Ectodermal cell (in vitro differentiated cells): ENCODE results near the gene NHSL2.

Source experiments
- H3K27ac ChIP-seq: 2 replicates; pipeline ENCODE4 v1.7.0; 2013; ENCODE audit warnings: mild to moderate bottlenecking, low read depth, low read length; ENCODE audit not compliant: insufficient read depth, poor library complexity, severe bottlenecking
- H3K27me3 ChIP-seq: 2 replicates; pipeline ENCODE4 v1.7.0; 2013; ENCODE audit warnings: mild to moderate bottlenecking, low read length; ENCODE audit not compliant: insufficient read depth, control insufficient read depth, poor library complexity, severe bottlenecking
- H3K36me3 ChIP-seq: one replicate; pipeline ENCODE4 v1.7.0; 2013; ENCODE audit warnings: low read length; ENCODE audit not compliant: control insufficient read depth, insufficient read depth
- H3K4me1 ChIP-seq: one replicate; pipeline ENCODE4 v1.7.0; 2013; ENCODE audit warnings: low read length; ENCODE audit not compliant: control insufficient read depth, insufficient read depth
- H3K4me3 ChIP-seq: 2 replicates; pipeline ENCODE4 v1.7.0; 2013; ENCODE audit warnings: low read depth, low read length, control low read depth; ENCODE audit not compliant: insufficient read depth
- H3K9me3 ChIP-seq: 2 replicates; pipeline ENCODE4 v1.7.0; 2013; ENCODE audit warnings: mild to moderate bottlenecking, low read length, moderate library complexity; ENCODE audit not compliant: control insufficient read depth
- WGBS, 2 experiments: methylation state at CpG; one replicate each; pipeline ENCODE4 v1.1.7; 2013; ENCODE audit warnings: missing lambda C conversion rate in 2 of 2; 5-methylcytosine and 5-hydroxymethylcytosine counted together

Gene NHSL2

GRCh38 chrX:72100824-72101351 is 190.2 kb downstream of the NHSL2 start:
- H3K27me3 ChIP-seq: no peaks in the 10 kb centered on the region
- WGBS, 2 experiments: 82 to 86% methylated on average over 8 to 9 of the region's 9 CpGs
- no peaks in the 10 kb centered on the region for H3K36me3 ChIP-seq
- no peak overlapping the region for H3K4me3 ChIP-seq
- H3K27ac ChIP-seq: no peak overlapping the region
- no peaks in the 10 kb centered on the region for H3K9me3 ChIP-seq
- peaks cover 12% of the 10 kb centered on the region for H3K4me1 ChIP-seq

GRCh38 chrX:72101597-72102037 is 191.0 kb downstream of the NHSL2 start:
- H3K27ac ChIP-seq: no peak overlapping the region
- WGBS, 2 experiments: 22 to 26% methylated on average over 4 of the region's 4 CpGs
- no peaks in the 10 kb centered on the region for H3K27me3 ChIP-seq
- H3K9me3 ChIP-seq: no peaks in the 10 kb centered on the region
- no peak overlapping the region for H3K4me3 ChIP-seq
- H3K36me3 ChIP-seq: no peaks in the 10 kb centered on the region
- peaks cover 12% of the 10 kb centered on the region for H3K4me1 ChIP-seq

GRCh38 chrX:72102126-72102525 is 191.5 kb downstream of the NHSL2 start:
- H3K9me3 ChIP-seq: no peaks in the 10 kb centered on the region
- no peak overlapping the region for H3K27ac ChIP-seq
- H3K27me3 ChIP-seq: no peaks in the 10 kb centered on the region
- peaks cover 12% of the 10 kb centered on the region for H3K4me1 ChIP-seq
- 95 to 100% methylated on average over 2 of the region's 2 CpGs for WGBS, 2 experiments
- H3K36me3 ChIP-seq: no peaks in the 10 kb centered on the region
- H3K4me3 ChIP-seq: no peak overlapping the region

- no peaks in the 10 kb centered on the region for H3K36me3 ChIP-seq
- H3K4me1 ChIP-seq: peaks cover 12% of the 10 kb centered on the region
- no peaks in the 10 kb centered on the region for H3K9me3 ChIP-seq
- H3K27me3 ChIP-seq: no peaks in the 10 kb centered on the region
- no peak overlapping the region for H3K4me3 ChIP-seq
- WGBS, 2 experiments: 87 to 92% methylated on average over 4 of the region's 4 CpGs
- no peak overlapping the region for H3K27ac ChIP-seq
These were observed 192.1 kb downstream of the NHSL2 start for GRCh38 chrX:72102760-72103159.

- no peak overlapping the region for H3K27ac ChIP-seq
- H3K4me3 ChIP-seq: no peak overlapping the region
- no peaks in the 10 kb centered on the region for H3K9me3 ChIP-seq
- peaks cover 12% of the 10 kb centered on the region for H3K4me1 ChIP-seq
- no peaks in the 10 kb centered on the region for H3K27me3 ChIP-seq
- H3K36me3 ChIP-seq: no peaks in the 10 kb centered on the region
- 88 to 95% methylated on average over 4 to 6 of the region's 6 CpGs for WGBS, 2 experiments
These were observed 194.8 kb downstream of the NHSL2 start for GRCh38 chrX:72105436-72105835.

GRCh38 chrX:72107320-72107719 is 196.7 kb downstream of the NHSL2 start:
- Histone ChIP-seq H3K27me3 (no peaks in the 10 kb centered on the region), H3K4me3 (no peak overlapping the region), H3K36me3 (no peaks in the 10 kb centered on the region), H3K27ac (no peak overlapping the region), H3K4me1 (no peaks in the 10 kb centered on the region), H3K9me3 (no peaks in the 10 kb centered on the region)
- WGBS, 2 experiments: 90 to 92% methylated on average over 6 of the region's 6 CpGs

GRCh38 chrX:72107841-72108595 is 197.4 kb downstream of the NHSL2 start:
- WGBS, 2 experiments: 94 to 97% methylated on average over 12 of the region's 12 CpGs
- Histone ChIP-seq H3K27me3 (no peaks in the 10 kb centered on the region), H3K9me3 (no peaks in the 10 kb centered on the region), H3K36me3 (no peaks in the 10 kb centered on the region), H3K4me3 (no peak overlapping the region), H3K27ac (no peak overlapping the region), H3K4me1 (no peaks in the 10 kb centered on the region)

- no peaks in the 10 kb centered on the region for H3K4me1 ChIP-seq
- WGBS, 2 experiments: 94 to 96% methylated on average over 10 of the region's 10 CpGs
- no peaks in the 10 kb centered on the region for H3K9me3 ChIP-seq
- H3K4me3 ChIP-seq: no peak overlapping the region
- no peaks in the 10 kb centered on the region for H3K27me3 ChIP-seq
- no peak overlapping the region for H3K27ac ChIP-seq
- H3K36me3 ChIP-seq: no peaks in the 10 kb centered on the region
These were observed 198.0 kb downstream of the NHSL2 start for GRCh38 chrX:72108666-72109065.

- Histone ChIP-seq H3K36me3 (no peaks in the 10 kb centered on the region), H3K27me3 (no peaks in the 10 kb centered on the region), H3K9me3 (no peaks in the 10 kb centered on the region), H3K4me1 (no peaks in the 10 kb centered on the region), H3K27ac (no peak overlapping the region), H3K4me3 (no peak overlapping the region)
- WGBS, 2 experiments: 62 to 69% methylated on average over 11 to 13 of the region's 13 CpGs
These were observed 199.6 kb downstream of the NHSL2 start for GRCh38 chrX:72110051-72110875.
